PC-9 (cell line): ENCODE data around the gene LAT. TPM values are rescaled to one million over a fixed set of nuclear protein-coding genes. Genes with fewer than 3 reads are reported as not detected.

ENCODE experiments used
- BruUV-seq: library from RNA; stranded (reverse); fragments of 400-500 nt; replicated peaks from 2 replicates; lab custom pipeline; 2021; lab: Mats Ljungman, UMichigan
- CTCF ChIA-PET: fragments of 300-600 bp; sonication (Branson Sonifier 250); formaldehyde crosslinking; loops from one replicate; lab custom pipeline; 2022; ENCODE audit warnings: antibody characterized with exemption; lab: Charles Lee
- POLR2A ChIA-PET: fragments of 300-600 bp; sonication (Branson Sonifier 250); formaldehyde crosslinking; loops from one replicate; lab custom pipeline; 2022; ENCODE audit warnings: antibody characterized with exemption; ENCODE audit not compliant: unreplicated experiment; lab: Charles Lee
- DNase-seq, 2 experiments: peaks; one replicate each; pipeline versions ENCODE4 v3.0.0 to v3.0.0-alpha.2; 2015 to 2022; ENCODE audit warnings: mixed read lengths in 1 of 2
- H2AFZ ChIP-seq: fragments of 200-600 bp; sonication (generic); 2 replicates; pipeline ENCODE4 v1.8.1; 2017; ENCODE audit warnings: antibody characterized with exemption
- H3F3A ChIP-seq: fragments of 200-600 bp; sonication (generic); 2 replicates; pipeline ENCODE4 v1.8.1; 2017; ENCODE audit warnings: antibody characterized with exemption, mild to moderate bottlenecking, low read depth; ENCODE audit not compliant: insufficient read depth
- H3K27ac ChIP-seq: fragments of 200-600 bp; sonication (generic); 2 replicates; pipeline ENCODE4 v1.6.1; 2016; ENCODE audit warnings: mixed run types
- H3K27me3 ChIP-seq: fragments of 200-600 bp; sonication (generic); 2 replicates; pipeline ENCODE4 v1.6.1; 2016; ENCODE audit warnings: low read depth, mixed run types; ENCODE audit not compliant: insufficient read depth
- H3K36me3 ChIP-seq: fragments of 200-600 bp; sonication (generic); 2 replicates; pipeline ENCODE4 v1.6.1; 2016; ENCODE audit warnings: low read depth, mixed run types
- H3K4me1 ChIP-seq: fragments of 200-600 bp; sonication (generic); replicated peaks from 2 replicates; pipeline ENCODE4 v1.6.1; 2016; ENCODE audit warnings: mixed run types; ENCODE audit not compliant: insufficient read depth
- H3K4me2 ChIP-seq: fragments of 200-600 bp; sonication (generic); 2 replicates; pipeline ENCODE4 v1.6.1; 2017; ENCODE audit warnings: mixed run types
- H3K4me3 ChIP-seq: fragments of 200-600 bp; sonication (generic); 2 replicates; pipeline ENCODE4 v1.6.1; 2016; ENCODE audit warnings: mixed run types
- H3K79me2 ChIP-seq: fragments of 200-600 bp; sonication (generic); 2 replicates; pipeline ENCODE4 v1.6.1; 2017; ENCODE audit warnings: low read depth, mixed run types
- H3K9me2 ChIP-seq: fragments of 200-600 bp; sonication (generic); 2 replicates; pipeline ENCODE4 v1.8.1; 2017; ENCODE audit warnings: mild to moderate bottlenecking; ENCODE audit not compliant: insufficient read depth
- H3K9me3 ChIP-seq: fragments of 200-600 bp; sonication (generic); 2 replicates; pipeline ENCODE4 v1.8.1; 2016; ENCODE audit warnings: low read depth; ENCODE audit not compliant: insufficient read depth
- H4K20me1 ChIP-seq: fragments of 200-600 bp; sonication (generic); 2 replicates; pipeline ENCODE4 v1.8.1; 2017; ENCODE audit not compliant: insufficient read depth
- EZH2 ChIP-seq: fragments of 200-600 bp; sonication (generic); IDR thresholded peaks from 2 replicates; pipeline ENCODE4 v1.8.0; 2017; ENCODE audit warnings: antibody characterized with exemption, low read depth
- intact Hi-C: fragments of 100-400 bp; cut with micrococcal nuclease; formaldehyde crosslinking; loops from one replicate; pipeline ENCODE4 v1.10.0; 2022; ENCODE audit not compliant: unreplicated experiment
- total RNA-seq: library from RNA; stranded (reverse); gene quantifications from 2 replicates; pipeline ENCODE4 v1.2.3, GENCODE V29; 2021
- TF ChIP-seq, protein P1 (sequence below): fragments of 200-600 bp; sonication (generic); conservative IDR thresholded peaks from 2 replicates; pipeline ENCODE4 v1.6.1; 2017; ENCODE audit warnings: mixed run types, antibody characterized with exemption, mild to moderate bottlenecking, moderate library complexity

Gene LAT
- total RNA-seq, 1 experiment from 2014 or later = 12.4 TPM

DNA sequence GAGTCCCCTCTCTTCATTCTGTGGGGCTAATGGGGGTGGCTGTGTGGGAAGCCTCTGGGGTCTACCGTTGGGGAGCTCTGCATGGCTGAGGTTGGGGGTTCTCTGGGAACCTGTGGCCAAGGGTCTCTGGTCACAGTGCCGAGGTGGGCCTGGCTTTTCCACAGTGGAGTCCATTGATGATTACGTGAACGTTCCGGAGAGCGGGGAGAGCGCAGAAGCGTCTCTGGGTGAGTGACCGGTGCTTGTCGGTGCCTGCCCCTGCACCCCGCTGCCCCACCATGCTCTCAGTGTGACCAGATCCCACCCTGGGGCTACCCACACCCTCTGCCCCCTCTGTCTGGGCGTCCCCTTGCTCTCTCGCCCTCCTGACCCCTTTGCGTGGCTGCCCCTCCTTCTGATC lies 4.5 kb downstream of the LAT start:
- Histone ChIP-seq H3F3A (no peaks in the 10 kb centered on the region; the same call in 1 of the 2 replicates), H3K4me1 (no peaks in the 10 kb centered on the region), H3K27me3 (no peaks in the 10 kb centered on the region), H3K4me2 (no peak overlapping the region), H3K79me2 (no peaks in the 10 kb centered on the region), H3K9me2 (no peaks in the 10 kb centered on the region), H3K36me3 (no peaks in the 10 kb centered on the region; the same call in 1 of the 2 replicates), H2AFZ (no peak overlapping the region), H4K20me1 (no peaks in the 10 kb centered on the region), H3K27ac (no peak overlapping the region), H3K9me3 (no peaks in the 10 kb centered on the region), H3K4me3 (no peak overlapping the region)
- TF ChIP-seq EZH2 = no peak
- TF ChIP-seq, protein P1, sequence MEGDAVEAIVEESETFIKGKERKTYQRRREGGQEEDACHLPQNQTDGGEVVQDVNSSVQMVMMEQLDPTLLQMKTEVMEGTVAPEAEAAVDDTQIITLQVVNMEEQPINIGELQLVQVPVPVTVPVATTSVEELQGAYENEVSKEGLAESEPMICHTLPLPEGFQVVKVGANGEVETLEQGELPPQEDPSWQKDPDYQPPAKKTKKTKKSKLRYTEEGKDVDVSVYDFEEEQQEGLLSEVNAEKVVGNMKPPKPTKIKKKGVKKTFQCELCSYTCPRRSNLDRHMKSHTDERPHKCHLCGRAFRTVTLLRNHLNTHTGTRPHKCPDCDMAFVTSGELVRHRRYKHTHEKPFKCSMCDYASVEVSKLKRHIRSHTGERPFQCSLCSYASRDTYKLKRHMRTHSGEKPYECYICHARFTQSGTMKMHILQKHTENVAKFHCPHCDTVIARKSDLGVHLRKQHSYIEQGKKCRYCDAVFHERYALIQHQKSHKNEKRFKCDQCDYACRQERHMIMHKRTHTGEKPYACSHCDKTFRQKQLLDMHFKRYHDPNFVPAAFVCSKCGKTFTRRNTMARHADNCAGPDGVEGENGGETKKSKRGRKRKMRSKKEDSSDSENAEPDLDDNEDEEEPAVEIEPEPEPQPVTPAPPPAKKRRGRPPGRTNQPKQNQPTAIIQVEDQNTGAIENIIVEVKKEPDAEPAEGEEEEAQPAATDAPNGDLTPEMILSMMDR = no peak
- POLR2A ChIA-PET = no interaction called here
- no TSS peak for BruUV-seq
- DNase-seq = no peak
- CTCF ChIA-PET = interaction anchor here (1.0 to 1.3 kb wide), 2 partner anchors 12 to 16 kb away, joined by 3 to 5 read pairs; no protein-coding TSS in a partner anchor
- intact Hi-C loops = no loop called here

DNA sequence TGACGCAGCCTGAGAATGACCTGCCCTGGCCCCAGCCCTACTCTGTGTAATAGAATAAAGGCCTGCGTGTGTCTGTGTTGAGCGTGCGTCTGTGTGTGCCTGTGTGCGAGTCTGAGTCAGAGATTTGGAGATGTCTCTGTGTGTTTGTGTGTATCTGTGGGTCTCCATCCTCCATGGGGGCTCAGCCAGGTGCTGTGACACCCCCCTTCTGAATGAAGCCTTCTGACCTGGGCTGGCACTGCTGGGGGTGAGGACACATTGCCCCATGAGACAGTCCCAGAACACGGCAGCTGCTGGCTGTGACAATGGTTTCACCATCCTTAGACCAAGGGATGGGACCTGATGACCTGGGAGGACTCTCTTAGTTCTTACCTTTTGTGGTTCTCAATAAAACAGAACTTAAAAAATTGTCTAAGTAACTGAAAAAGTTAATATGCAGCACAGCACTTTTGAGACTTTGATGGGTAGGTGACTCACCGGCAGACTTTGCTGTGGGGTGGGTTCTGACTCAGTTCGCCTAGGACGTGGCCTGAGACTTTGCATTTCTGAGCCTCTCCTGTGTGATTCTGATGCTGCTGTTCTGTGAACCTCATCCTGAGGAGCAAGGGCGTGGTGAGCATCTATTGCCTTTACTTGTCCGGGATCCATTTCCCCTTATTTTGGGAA lies 5.7 kb downstream of the LAT start:
- no peaks in the 10 kb centered on the region for H3K9me2 ChIP-seq
- H2AFZ ChIP-seq = no peak overlapping the region
- H3K27me3 ChIP-seq = no peaks in the 10 kb centered on the region
- H3K4me2 ChIP-seq = no peak overlapping the region
- H3K9me3 ChIP-seq = no peaks in the 10 kb centered on the region
- H3K27ac ChIP-seq = no peak overlapping the region
- no peak for DNase-seq
- intact Hi-C loops = no loop called here
- H3K36me3 ChIP-seq = no peaks in the 10 kb centered on the region; the same call in 1 of the 2 replicates
- BruUV-seq = no TSS peak
- TF ChIP-seq, protein P1 = no peak
- TF ChIP-seq EZH2 = no peak
- no peaks in the 10 kb centered on the region; the same call in 1 of the 2 replicates for H3F3A ChIP-seq
- ChIA-PET POLR2A (no interaction called here), CTCF (no interaction called here)
- H3K4me1 ChIP-seq = no peaks in the 10 kb centered on the region
- H3K79me2 ChIP-seq = no peaks in the 10 kb centered on the region
- H4K20me1 ChIP-seq = no peaks in the 10 kb centered on the region
- H3K4me3 ChIP-seq = no peak overlapping the region

DNA sequence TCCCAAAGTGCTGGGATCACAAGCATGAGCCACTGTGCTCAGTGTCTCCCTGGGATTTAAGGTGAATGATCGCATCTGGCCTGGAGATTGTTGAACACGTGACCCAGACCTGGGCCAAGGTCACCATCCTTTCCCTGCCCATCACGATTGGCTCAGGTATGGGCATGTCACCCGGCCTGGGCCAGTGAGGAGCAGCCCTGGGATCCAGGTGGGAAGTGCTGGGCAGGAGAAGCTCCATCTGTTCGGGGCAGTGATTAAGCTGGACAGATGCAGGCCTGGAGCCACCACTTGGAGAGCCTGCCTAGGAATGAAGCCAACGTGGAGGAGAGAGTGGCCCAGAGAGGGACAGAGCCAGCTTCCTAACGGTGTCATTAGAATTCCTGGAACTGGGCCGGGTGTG lies 6.8 kb downstream of the LAT start:
- H3K9me3 ChIP-seq = no peaks in the 10 kb centered on the region
- H3K27ac ChIP-seq = no peak overlapping the region
- intact Hi-C loops = no loop called here
- no peaks in the 10 kb centered on the region for H3K79me2 ChIP-seq
- H3K27me3 ChIP-seq = no peaks in the 10 kb centered on the region
- H3K4me2 ChIP-seq = no peak overlapping the region
- H3F3A ChIP-seq = no peaks in the 10 kb centered on the region; the same call in 1 of the 2 replicates
- TF ChIP-seq EZH2 = no peak
- TF ChIP-seq, protein P1 = no peak
- no peaks in the 10 kb centered on the region for H3K4me1 ChIP-seq
- DNase-seq = no peak
- no peaks in the 10 kb centered on the region for H4K20me1 ChIP-seq
- ChIA-PET POLR2A (no interaction called here), CTCF (no interaction called here)
- H2AFZ ChIP-seq = no peak overlapping the region
- H3K4me3 ChIP-seq = no peak overlapping the region
- H3K36me3 ChIP-seq = no peaks in the 10 kb centered on the region; the same call in 1 of the 2 replicates
- no TSS peak for BruUV-seq
- H3K9me2 ChIP-seq = no peaks in the 10 kb centered on the region
